Gastrocnemius medialis (tissue), 4 donors: Measurements from ENCODE around the gene TMEM52.

ENCODE experiments used
- CTCF ChIP-seq, 5 experiments: fragments of 450-650 bp in 3 of 5; fragments of 200-600 bp in 2 of 5; sonication (generic) in 2 of 5; IDR thresholded peaks in 4 of 5; conservative IDR thresholded peaks in 1 of 5; 1 replicate in 4 of 5; 2 replicates in 1 of 5; pipeline ENCODE4 v1.5.1; 2016 to 2019; ENCODE audit warnings: antibody characterized with exemption in 5 of 5, mild to moderate bottlenecking in 3 of 5, moderate library complexity in 3 of 5
- POLR2A ChIP-seq, 2 donors: fragments of 450-650 bp; IDR thresholded peaks; one replicate each; pipeline ENCODE4 v1.6.1; 2017; ENCODE audit warnings: antibody characterized with exemption in 2 of 2, mild to moderate bottlenecking in 2 of 2, moderate library complexity in 2 of 2

- no peak for TF ChIP-seq CTCF (IDR thresholded peaks at IDR 0.05 in 4 of 5, conservative IDR thresholded peaks at IDR 0.05 in 1 of 5)
- TF ChIP-seq POLR2A (IDR thresholded peaks at IDR 0.05) = no peak
Measured at GRCh38 chr1:1869469-1869868, 49.6 kb downstream of the TMEM52 start.
